Lung (tissue), 12 donors: ENCODE data around the gene KRTAP10-6. TPM values are rescaled to one million over a fixed set of nuclear protein-coding genes. Genes with fewer than 3 reads are reported as not detected.

Experiments
- ATAC-seq: fragments of 200-7000 bp; cut with Tn5 transposase; one replicate; pipeline ENCODE4 v1.9.1; 2020; ENCODE audit warnings: moderate number of reproducible peaks; ENCODE audit not compliant: insufficient read depth, low FRiP score
- DNase-seq, 3 donors: peaks; one replicate each; pipeline ENCODE4 v3.0.0-alpha.2; 2013 to 2017
- H3K27ac ChIP-seq, 2 donors: one replicate each; pipeline ENCODE4 v1.5.1; 2013; ENCODE audit warnings: mild to moderate bottlenecking in 2 of 2, moderate library complexity in 2 of 2, control low read depth in 1 of 2, inconsistent platforms in 1 of 2, low read depth in 1 of 2, low read length in 1 of 2
- H3K27me3 ChIP-seq, 3 donors: one replicate each; pipeline ENCODE4 v1.5.1; 2013; ENCODE audit warnings: low read length in 2 of 3; ENCODE audit not compliant: control insufficient read depth in 3 of 3, insufficient read depth in 3 of 3
- H3K36me3 ChIP-seq, 4 donors: one replicate each; pipeline ENCODE4 v1.5.1; 2013; ENCODE audit warnings: low read length in 4 of 4, mild to moderate bottlenecking in 1 of 4, moderate library complexity in 1 of 4; ENCODE audit not compliant: control insufficient read depth in 4 of 4, insufficient read depth in 4 of 4
- H3K4me1 ChIP-seq, 5 donors: one replicate each; pipeline ENCODE4 v1.5.1; 2013; ENCODE audit warnings: low read length in 5 of 5, mild to moderate bottlenecking in 2 of 5, moderate library complexity in 1 of 5; ENCODE audit not compliant: control insufficient read depth in 5 of 5, insufficient read depth in 5 of 5
- H3K4me3 ChIP-seq: one replicate; pipeline ENCODE4 v1.5.1; 2013; ENCODE audit warnings: mild to moderate bottlenecking, control low read depth, moderate library complexity
- H3K9ac ChIP-seq, 2 donors: one replicate each; pipeline ENCODE4 v1.5.1; 2013; ENCODE audit warnings: low read length in 2 of 2, control low read depth in 1 of 2; ENCODE audit not compliant: insufficient read depth in 1 of 2
- H3K9me3 ChIP-seq, 4 donors: one replicate each; pipeline ENCODE4 v1.5.1; 2013; ENCODE audit warnings: low read length in 3 of 4, mild to moderate bottlenecking in 1 of 4, moderate library complexity in 1 of 4; ENCODE audit not compliant: control insufficient read depth in 4 of 4, insufficient read depth in 3 of 4
- WGBS, 2 donors: extraction: QIAGEN DNeasy Blood & Tissue Kit; methylation state at CpG; one replicate each; pipeline ENCODE4 v1.1.7; 2013; 5-methylcytosine and 5-hydroxymethylcytosine counted together
- polyA plus RNA-seq, 2 donors: library from polyadenylated mRNA; stranded (reverse); fragments of 200-250 nt; gene quantifications; one replicate each; pipeline ENCODE4 v1.2.1, GENCODE V29; 2013
- total RNA-seq, 2 donors: library from RNA; depleted of rRNA in 1 of 2; stranded (reverse); fragments of >200 nt in 1 of 2; gene quantifications; one replicate each; pipeline ENCODE4 v1.2.1, GENCODE V29; 2014 to 2021
- TF ChIP-seq, protein P1 (sequence below): IDR thresholded peaks from 2 replicates; pipeline ENCODE4 v1.5.1; 2012; ENCODE audit warnings: mild to moderate bottlenecking; ENCODE audit errors: control extremely low read depth, extremely low read depth
- donor health status: control.
- donor health status: control.
- donor health status: Bipolar disorder and iron deficiency.
- donor health status: healthy.
- donor health status: DM: yes; HTN: yes; CAD: no.

KRTAP10-6 gene
- total and polyA plus RNA-seq, 4 donors: not detected

DNA sequence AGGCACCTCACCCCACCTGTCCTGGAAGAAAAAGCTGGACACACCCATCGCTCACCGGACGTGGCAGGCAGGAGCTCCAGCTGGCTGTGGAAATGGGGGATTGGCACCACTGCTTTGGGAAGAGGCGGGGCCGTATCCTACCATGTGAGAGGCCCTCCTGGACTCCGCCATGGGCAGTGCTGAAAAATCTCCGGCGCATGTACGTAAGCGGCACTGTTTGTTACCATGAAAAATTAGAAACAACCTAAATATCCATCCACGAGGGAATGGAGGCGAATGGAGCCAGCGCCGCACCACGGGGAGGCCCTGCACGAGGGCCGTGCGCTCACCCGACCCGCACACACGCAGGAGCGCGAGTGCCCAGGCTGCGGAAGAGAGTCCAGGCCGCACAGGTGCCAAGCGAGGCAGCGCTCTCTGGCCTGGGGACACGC is 22.7 kb upstream of the KRTAP10-6 start:
- no peak for ATAC-seq
- Histone ChIP-seq H3K27ac (no peak overlapping the region), H3K9ac (no peak overlapping the region), H3K9me3 (peaks cover 0 to 22% (median under 1%) of the 10 kb centered on the region in 4 donors), H3K27me3 (no peaks in the 10 kb centered on the region), H3K4me1 (no peaks in the 10 kb centered on the region), H3K4me3 (no peak overlapping the region), H3K36me3 (no peaks in the 10 kb centered on the region)
- no peak for DNase-seq
- WGBS, 2 donors: 90 to 94% methylated on average over 28 of the region's 28 CpGs
- TF ChIP-seq, protein P1, sequence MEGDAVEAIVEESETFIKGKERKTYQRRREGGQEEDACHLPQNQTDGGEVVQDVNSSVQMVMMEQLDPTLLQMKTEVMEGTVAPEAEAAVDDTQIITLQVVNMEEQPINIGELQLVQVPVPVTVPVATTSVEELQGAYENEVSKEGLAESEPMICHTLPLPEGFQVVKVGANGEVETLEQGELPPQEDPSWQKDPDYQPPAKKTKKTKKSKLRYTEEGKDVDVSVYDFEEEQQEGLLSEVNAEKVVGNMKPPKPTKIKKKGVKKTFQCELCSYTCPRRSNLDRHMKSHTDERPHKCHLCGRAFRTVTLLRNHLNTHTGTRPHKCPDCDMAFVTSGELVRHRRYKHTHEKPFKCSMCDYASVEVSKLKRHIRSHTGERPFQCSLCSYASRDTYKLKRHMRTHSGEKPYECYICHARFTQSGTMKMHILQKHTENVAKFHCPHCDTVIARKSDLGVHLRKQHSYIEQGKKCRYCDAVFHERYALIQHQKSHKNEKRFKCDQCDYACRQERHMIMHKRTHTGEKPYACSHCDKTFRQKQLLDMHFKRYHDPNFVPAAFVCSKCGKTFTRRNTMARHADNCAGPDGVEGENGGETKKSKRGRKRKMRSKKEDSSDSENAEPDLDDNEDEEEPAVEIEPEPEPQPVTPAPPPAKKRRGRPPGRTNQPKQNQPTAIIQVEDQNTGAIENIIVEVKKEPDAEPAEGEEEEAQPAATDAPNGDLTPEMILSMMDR: no peak

DNA sequence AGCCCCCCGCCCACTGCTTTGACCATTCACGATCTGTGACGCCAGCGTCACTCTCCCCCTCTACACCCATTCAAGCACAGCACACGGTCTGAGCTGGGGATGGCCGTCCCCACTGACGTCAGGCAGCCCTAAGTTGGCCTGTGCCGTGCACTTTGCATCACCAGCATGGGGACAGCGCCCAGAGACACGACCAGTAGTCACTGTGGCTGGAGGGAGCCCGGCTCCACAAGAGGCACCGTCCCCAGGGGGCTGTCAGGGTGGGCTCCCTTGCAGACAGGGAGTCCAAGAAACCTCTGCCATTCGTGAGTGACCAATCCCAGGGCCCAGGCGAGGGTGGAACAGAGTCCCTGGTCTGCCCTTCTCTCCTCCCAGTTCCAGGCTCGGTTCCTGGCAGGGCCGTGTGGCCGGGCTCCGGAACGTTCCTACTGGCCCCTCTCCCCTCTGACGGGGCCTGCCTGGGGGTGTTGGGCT is 21.9 kb upstream of the KRTAP10-6 start:
- ATAC-seq (no peak), DNase-seq (no peak)
- TF ChIP-seq, protein P1: no peak
- WGBS, 2 donors: 84 to 89% methylated on average over 17 to 20 of the region's 20 CpGs
- H3K4me1 ChIP-seq: no peaks in the 10 kb centered on the region
- H3K36me3 ChIP-seq: no peaks in the 10 kb centered on the region
- peaks cover 0 to 22% (median 2%) of the 10 kb centered on the region in 4 donors for H3K9me3 ChIP-seq
- no peak overlapping the region for H3K27ac ChIP-seq
- H3K4me3 ChIP-seq: no peak overlapping the region
- no peaks in the 10 kb centered on the region for H3K27me3 ChIP-seq
- no peak overlapping the region for H3K9ac ChIP-seq

DNA sequence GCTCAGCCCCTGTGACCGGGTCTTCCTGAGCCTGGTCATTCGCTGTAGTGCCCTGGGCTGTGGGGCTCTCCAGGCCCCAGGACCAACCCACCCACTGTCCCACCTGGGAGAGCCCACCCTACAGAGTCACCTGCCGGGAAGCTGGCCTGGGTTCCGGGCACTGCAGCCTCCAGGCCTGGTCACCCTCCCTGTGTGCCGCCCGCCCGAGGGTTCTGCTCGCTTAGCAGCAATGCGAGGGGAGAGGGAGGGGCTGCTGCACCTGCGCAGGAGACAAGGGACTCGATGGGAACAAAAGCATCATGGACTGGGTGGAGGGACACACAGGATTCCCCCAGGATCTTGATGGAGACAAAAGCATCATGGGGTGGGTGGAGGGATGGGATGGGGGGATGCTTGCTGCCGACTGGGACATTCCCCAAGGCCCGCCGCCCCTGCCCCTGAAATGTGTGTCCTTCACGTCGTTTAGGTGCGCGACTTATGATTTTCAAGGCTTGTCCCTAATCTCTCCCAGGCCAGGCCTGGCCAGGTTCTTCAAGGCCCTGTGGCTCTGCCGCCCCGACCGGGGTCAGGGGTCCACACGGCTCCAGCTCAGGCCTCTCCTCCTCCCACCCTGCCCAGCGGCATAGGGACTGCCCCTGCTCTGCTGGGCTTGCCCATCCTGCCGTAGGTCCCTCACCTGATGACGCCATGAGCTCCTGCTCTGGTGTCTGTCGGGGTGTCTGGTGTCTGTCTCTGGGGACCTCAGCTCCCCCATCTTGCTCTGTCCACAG is 21.3 kb upstream of the KRTAP10-6 start:
- H3K9me3 ChIP-seq: peaks cover 0 to 20% (median 3%) of the 10 kb centered on the region in 4 donors
- ATAC-seq (no peak), DNase-seq (no peak)
- H3K36me3 ChIP-seq: no peaks in the 10 kb centered on the region
- H3K4me1 ChIP-seq: no peaks in the 10 kb centered on the region
- H3K27ac ChIP-seq: no peak overlapping the region
- TF ChIP-seq, protein P1: no peak
- WGBS, 2 donors: 89 to 93% methylated on average over 26 of the region's 26 CpGs
- H3K4me3 ChIP-seq: no peak overlapping the region
- no peaks in the 10 kb centered on the region for H3K27me3 ChIP-seq
- H3K9ac ChIP-seq: no peak overlapping the region
